GM21367 (cell line): ENCODE results near the gene BCL2L2.

ENCODE experiments used
- ATAC-seq: cut with Tn5 transposase; IDR thresholded peaks from one replicate; pipeline ENCODE4 v1.9.1; 2021; ENCODE audit not compliant: unreplicated experiment

The BCL2L2 gene

DNA sequence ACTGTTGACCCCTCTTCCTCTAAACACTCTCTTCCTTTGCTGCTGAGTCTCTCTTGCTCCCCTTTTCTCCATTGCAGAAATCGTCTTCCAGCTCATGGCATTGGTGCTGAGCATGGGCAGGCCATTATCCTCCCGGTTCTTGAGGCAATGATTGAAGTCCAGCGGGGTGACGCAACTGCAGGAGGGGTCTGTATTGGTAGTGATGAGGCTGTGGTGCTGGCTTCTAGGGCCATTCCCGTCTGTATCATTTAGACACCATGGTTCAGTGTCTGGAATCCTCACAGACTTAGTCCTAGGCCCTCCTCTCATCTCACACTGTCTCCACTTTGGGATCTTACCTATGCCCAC lies 46.8 kb downstream of the BCL2L2 start:
- ATAC-seq: no peak

DNA sequence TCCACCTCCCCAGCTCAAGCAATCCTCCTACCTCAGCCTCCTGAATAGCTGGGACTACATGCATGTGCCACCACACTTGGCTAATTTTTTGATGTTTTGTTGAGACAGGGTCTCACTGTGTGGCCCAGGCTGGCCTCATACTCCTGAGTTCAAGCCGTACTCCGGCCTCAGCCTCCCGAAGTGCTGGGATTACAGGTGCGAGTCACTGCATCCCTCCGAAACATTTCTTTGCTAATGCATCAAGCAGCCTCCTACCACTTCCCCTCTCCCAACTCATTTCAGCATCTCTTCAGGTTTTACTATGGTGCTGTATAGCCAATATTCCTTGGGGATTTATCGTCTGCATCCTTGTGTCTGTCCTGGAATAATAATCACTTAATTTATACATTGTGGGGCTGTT lies 48.4 kb downstream of the BCL2L2 start:
- ATAC-seq: no peak

DNA sequence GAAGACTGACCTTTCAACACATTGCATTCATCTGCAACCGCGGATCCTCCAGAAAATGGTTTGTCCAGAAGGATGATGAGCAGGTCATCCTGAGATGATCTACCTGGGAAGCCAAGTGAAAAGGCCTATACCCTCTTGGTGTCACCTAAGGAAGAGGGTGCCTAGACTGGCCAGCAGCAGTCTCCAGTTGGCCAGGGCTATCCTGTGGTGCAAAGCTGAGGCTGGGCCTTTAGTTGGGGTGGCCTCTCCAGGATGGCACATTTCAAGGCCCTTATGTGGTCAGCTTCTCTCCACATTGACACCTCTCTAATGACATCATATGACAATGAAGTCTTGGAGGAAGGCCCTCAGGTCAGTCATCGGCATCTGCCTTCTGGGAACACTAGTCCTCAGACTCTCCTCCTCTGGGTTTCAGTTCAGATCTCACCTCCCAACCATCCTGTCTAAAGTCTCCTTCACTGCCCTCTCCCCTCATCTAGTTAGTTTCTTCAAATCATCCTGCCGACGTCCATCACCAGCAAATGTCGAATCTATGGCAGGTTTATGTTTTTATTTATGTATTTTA lies 49.3 kb downstream of the BCL2L2 start:
- ATAC-seq: no peak

DNA sequence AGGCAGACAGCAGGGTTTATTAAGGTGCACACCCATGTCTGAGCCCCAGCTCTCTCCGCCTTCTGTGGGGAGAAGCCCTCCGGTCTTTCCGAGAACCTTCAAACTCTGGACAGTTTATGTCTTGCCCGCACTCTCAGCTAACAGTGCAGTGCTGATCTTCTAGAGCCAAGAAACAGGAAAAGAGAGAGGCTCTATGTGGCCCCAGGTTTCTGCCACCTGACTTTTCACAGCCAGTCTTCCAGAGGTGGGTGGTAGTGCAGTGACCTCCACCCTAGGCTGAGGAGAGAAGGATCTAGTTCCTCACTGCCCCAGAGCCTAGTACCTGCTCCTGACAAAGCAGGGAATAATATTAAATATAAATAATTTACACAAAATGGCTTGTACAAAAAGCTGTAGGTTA lies 50.0 kb downstream of the BCL2L2 start:
- ATAC-seq: no peak

DNA sequence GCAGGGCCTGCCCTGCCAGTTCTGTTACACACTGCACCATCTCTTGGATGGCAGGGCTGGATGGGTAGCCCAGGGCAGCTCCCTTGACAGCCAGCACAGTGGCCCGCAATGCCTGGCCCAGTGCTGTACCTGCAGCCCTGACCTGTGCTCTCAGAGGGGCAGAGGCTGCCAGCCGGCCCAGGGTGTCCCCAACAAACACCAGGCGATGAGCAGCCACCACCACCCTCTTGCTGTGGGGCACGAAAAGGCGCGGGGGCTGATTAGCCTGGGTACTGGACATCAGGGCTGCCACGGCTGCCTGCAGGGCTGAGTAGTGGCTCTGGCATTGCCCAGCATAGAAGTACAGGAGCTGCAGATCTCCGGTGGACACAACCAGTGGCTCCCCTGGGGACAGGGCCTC lies 50.6 kb downstream of the BCL2L2 start:
- ATAC-seq: no peak

DNA sequence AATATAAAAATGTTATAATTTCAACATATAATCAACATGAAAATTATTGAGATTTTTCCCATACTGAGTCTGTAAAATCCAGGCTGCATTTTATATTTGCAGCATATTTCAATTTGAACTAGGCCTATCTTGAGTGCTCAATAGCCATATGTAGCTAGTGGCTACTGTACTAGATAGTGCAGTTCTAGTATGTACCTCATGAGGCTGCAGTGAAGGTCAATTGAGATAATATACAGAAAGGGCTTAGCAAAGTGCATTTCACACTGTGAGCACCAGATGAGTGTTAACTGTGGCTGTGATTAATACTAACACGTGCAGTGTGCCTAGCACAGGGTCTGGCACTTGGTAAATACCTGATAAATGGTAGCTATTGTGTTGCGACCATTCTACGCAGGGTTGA lies 51.4 kb downstream of the BCL2L2 start:
- no peak for ATAC-seq

DNA sequence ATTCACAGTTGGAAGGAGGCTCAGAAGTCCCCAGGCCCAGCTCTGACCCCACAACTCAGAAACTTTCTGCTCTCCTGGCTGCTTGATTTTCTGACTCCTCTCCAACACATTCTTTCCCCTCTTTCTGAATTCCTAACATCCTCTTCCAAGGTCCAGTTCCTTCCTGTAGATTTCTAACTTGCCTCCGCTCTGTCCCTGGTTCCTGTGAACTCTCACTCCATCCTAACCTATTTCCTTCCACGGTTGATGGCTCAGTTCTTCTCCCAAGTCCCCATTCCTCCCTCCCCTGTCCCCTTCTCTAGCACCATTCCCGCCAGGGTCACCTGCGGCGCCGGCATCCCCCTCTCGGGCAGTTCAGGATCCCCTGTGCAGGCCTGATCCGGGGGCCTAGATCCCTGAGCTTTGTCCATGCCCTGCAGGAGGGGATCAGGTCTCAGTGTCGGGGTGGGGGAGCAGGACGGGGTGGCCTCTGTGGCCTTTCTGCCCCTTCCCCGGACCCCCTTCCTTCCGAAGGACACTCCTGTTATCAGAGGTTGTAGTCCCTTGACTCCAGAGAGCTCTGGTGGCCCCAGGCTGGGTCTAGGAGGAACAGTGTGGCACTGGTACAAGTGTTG lies 52.0 kb downstream of the BCL2L2 start:
- ATAC-seq: no peak

DNA sequence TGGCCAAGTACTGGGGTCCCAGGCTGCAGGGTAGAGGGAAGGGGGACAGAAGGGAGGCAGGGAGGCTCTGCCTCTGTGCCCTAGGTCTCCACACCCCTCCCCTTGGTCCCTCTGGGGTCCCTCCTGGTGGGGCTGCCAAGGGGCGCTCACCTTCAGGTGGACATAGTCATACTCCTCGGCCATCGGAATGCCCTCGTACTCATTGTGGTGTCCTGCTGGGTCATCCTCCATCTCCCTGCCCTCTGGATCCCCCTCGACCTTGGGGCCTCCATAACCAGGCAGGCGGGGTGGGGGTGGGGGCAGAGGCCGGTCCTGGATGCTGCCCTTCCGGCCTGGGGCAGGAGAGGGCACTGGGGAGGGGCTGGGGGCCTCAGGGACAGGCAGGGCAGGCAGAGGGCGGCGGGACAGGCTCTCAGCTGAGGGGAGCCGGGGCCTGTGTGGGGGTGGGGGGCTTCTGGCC lies 52.6 kb downstream of the BCL2L2 start:
- ATAC-seq: no peak

DNA sequence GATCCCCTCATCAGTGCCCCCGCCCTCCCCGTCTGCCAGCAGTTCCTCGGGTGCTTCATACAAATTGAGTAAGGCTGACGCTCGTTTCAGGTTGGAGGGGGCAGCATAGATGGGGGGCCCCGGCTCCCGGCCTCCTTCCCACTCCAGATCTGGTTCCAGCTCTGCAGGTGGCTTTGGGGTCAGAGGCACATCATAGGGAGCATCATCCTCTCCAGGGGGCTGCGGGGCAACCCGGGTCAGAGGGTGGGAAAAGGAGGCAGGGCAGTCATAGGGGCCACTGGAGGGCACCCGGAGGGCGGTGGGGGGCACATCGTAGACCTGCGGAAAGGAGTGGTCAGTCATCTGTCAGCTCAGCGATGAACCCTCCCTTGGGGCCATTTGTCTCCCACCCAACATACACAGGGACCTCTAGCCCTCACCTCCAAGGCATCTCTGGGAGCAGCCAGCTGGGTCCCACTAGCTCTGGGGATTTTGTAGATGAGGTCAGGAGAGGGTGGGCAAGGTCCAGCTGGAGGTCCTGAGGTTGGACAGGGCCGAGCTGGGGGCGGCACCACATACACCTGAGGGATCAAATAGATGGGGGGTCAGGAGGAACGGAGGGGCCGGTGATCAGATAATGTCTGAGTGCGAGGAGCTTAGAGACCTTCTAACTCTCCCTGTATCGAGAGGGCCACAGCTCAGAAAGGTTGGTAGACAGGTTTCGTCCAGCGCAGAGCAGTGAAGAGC lies 53.3 kb downstream of the BCL2L2 start:
- ATAC-seq: no peak

DNA sequence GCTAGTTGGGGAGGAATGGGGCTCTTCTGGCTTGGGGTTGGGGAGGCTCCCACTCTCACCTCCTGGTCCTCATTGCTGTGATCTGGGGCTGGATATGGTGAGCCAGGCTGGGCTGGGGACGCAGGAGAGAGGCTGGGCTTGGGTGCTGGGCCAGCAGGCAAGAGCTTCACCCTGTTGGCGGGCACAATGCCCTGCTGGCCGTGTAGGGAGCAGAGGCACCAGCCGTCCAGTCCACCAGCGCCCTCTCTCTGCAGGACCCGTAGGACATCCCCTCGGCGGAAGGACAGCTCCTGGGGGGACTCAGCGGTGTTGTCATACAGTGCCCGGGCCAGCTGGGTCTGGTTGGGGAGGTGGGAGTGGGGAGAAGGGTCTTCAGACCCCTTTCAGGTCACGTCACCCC lies 53.9 kb downstream of the BCL2L2 start:
- ATAC-seq: no peak

DNA sequence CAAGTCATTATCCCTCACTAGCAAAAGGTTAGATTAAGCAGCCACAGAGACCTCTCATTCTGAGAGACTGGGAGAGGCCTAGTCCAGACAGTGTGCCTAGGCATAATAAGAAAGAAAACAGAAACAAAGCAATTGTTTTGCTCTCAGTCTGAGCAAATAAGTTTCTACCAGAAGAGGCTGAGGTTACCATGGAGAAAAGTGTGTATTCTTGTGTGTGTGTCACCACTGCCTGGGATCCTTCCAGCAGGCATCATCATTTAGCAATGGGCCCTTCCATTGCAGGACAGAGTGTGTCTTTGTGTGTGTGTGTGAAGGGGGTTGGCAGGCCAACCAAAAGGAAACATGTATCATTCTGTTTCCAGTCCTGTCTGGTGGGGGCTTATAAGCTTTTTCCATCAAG lies 54.7 kb downstream of the BCL2L2 start:
- ATAC-seq: no peak
